Fibroblast of the aortic adventitia (primary cell): ENCODE data around the gene WNT3A. TPM values are rescaled to one million over a fixed set of nuclear protein-coding genes. Genes with fewer than 3 reads are reported as not detected.
A peak's percentile ranks its signal among the peaks of the same experiment; 100 is the strongest.
"Not testable (repeated sequence)": the region's sequence is repeated elsewhere in the genome, so short reads cannot be mapped to it uniquely, and the experiment has no call there.

Source experiments
- DNase-seq: peaks from one replicate; pipeline ENCODE4 v3.0.0-alpha.2; 2010; ENCODE audit warnings: low read depth
- H3K4me3 ChIP-seq: 2 replicates; pipeline ENCODE4 v1.5.1; 2011; ENCODE audit warnings: low read depth, mild to moderate bottlenecking, control low read depth, low read length, moderate library complexity
- CTCF ChIP-seq: IDR thresholded peaks from 2 replicates; pipeline ENCODE4 v1.5.1; 2011; ENCODE audit warnings: mild to moderate bottlenecking, low read length, control low read depth, inconsistent platforms; ENCODE audit not compliant: insufficient read depth
- total RNA-seq: library from RNA; depleted of rRNA; stranded (reverse); fragments of >200 nt; gene quantifications from 2 replicates; pipeline ENCODE4 v1.2.3, GENCODE V29; 2012; ENCODE audit warnings: low replicate concordance

WNT3A gene
- total RNA-seq, 1 donor = not detected

- not testable (repeated sequence) for H3K4me3 ChIP-seq, DNase-seq
Measured at GRCh38 chr1:227972843-227973374, 33.9 kb upstream of the WNT3A start.

- H3K4me3 ChIP-seq = not testable (repeated sequence)
Measured at GRCh38 chr1:227973724-227974288, 33.0 kb upstream of the WNT3A start.

GRCh38 chr1:227975583-227976283 is 31.1 kb upstream of the WNT3A start:
- H3K4me3 ChIP-seq, DNase-seq: not testable (repeated sequence)

More at GRCh38 chr1:227973724-227974288, 33.0 kb upstream of the WNT3A start:
- DNase-seq = not testable (repeated sequence)

GRCh38 chr1:227987181-227987580 is 19.6 kb upstream of the WNT3A start:
- no peak for TF ChIP-seq CTCF
- no peak for DNase-seq
- no peak overlapping the region for H3K4me3 ChIP-seq

- DNase-seq = no peak
Measured at GRCh38 chr1:227994632-227995300, 12.0 kb upstream of the WNT3A start.

GRCh38 chr1:227996187-227996950 is 10.4 kb upstream of the WNT3A start:
- DNase-seq = peak; percentile 16
- no peak for TF ChIP-seq CTCF
- no peak overlapping the region for H3K4me3 ChIP-seq

More at GRCh38 chr1:227994632-227995300, 12.0 kb upstream of the WNT3A start:
- no peak overlapping the region for H3K4me3 ChIP-seq
- TF ChIP-seq CTCF = no peak

- no peak for TF ChIP-seq CTCF
- DNase-seq = no peak
Measured at GRCh38 chr1:227998374-227999055, 8.3 kb upstream of the WNT3A start.

More at GRCh38 chr1:227998374-227999055, 8.3 kb upstream of the WNT3A start:
- no peak overlapping the region for H3K4me3 ChIP-seq
